GM19455 (cell line): ENCODE results near the gene SPEF2.

Experiments
- ATAC-seq: cut with Tn5 transposase; IDR thresholded peaks from one replicate; pipeline ENCODE4 v1.9.1; 2021; ENCODE audit not compliant: unreplicated experiment

SPEF2 gene

GRCh38 chr5:35717718-35718117 is 100.1 kb downstream of the SPEF2 start:
- ATAC-seq: no peak

GRCh38 chr5:35735718-35736117 is 118.1 kb downstream of the SPEF2 start:
- ATAC-seq: no peak

GRCh38 chr5:35736280-35736679 is 118.6 kb downstream of the SPEF2 start:
- ATAC-seq: no peak

- no peak for ATAC-seq
Measured at GRCh38 chr5:35741126-35741716, 123.6 kb downstream of the SPEF2 start.

GRCh38 chr5:35741971-35742370 is 124.3 kb downstream of the SPEF2 start:
- ATAC-seq: no peak

- no peak for ATAC-seq
Measured at GRCh38 chr5:35743644-35744043, 126.0 kb downstream of the SPEF2 start.

GRCh38 chr5:35745193-35745592 is 127.5 kb downstream of the SPEF2 start:
- no peak for ATAC-seq

- no peak for ATAC-seq
Measured at GRCh38 chr5:35745660-35746059, 128.0 kb downstream of the SPEF2 start.

GRCh38 chr5:35752012-35752411 is 134.3 kb downstream of the SPEF2 start:
- no peak for ATAC-seq

- ATAC-seq: no peak
Measured at GRCh38 chr5:35753500-35753899, 135.8 kb downstream of the SPEF2 start.

GRCh38 chr5:35754481-35754880 is 136.8 kb downstream of the SPEF2 start:
- no peak for ATAC-seq

GRCh38 chr5:35755966-35756365 is 138.3 kb downstream of the SPEF2 start:
- ATAC-seq: no peak

- no peak for ATAC-seq
Measured at GRCh38 chr5:35758151-35758724, 140.6 kb downstream of the SPEF2 start.

- no peak for ATAC-seq
Measured at GRCh38 chr5:35761541-35761940, 143.9 kb downstream of the SPEF2 start.

GRCh38 chr5:35762368-35762767 is 144.7 kb downstream of the SPEF2 start:
- no peak for ATAC-seq

GRCh38 chr5:35765921-35766320 is 148.3 kb downstream of the SPEF2 start:
- ATAC-seq: no peak

- ATAC-seq: no peak
Measured at GRCh38 chr5:35771300-35771699, 153.6 kb downstream of the SPEF2 start.

GRCh38 chr5:35771839-35772238 is 154.2 kb downstream of the SPEF2 start:
- ATAC-seq: no peak

GRCh38 chr5:35773967-35774366 is 156.3 kb downstream of the SPEF2 start:
- no peak for ATAC-seq

- ATAC-seq: no peak
Measured at GRCh38 chr5:35776757-35777156, 159.1 kb downstream of the SPEF2 start.

- ATAC-seq: no peak
Measured at GRCh38 chr5:35777358-35778087, 159.9 kb downstream of the SPEF2 start.

GRCh38 chr5:35778259-35778769 is 160.7 kb downstream of the SPEF2 start:
- no peak for ATAC-seq
